NCI-H748 (cell line): Measurements from ENCODE around the gene CLSTN3.

Experiments
- DNase-seq: peaks from one replicate; lab custom pipeline; 2025; ENCODE audit not compliant: unreplicated experiment; lab: John Stamatoyannopoulos, UW

Gene CLSTN3

GRCh38 chr12:7129872-7130691, at the start of gene CLSTN3:
CLSTN3 (plus strand) TSS chr12:7130371; CDS start chr12:7130649, 278 bp downstream.
- peak; percentile 82 for DNase-seq

- DNase-seq = no peak
Measured at GRCh38 chr12:7081037-7081436, 49.1 kb upstream of the CLSTN3 start.

- no peak for DNase-seq
Measured at GRCh38 chr12:7083125-7083524, 47.0 kb upstream of the CLSTN3 start.

DNA sequence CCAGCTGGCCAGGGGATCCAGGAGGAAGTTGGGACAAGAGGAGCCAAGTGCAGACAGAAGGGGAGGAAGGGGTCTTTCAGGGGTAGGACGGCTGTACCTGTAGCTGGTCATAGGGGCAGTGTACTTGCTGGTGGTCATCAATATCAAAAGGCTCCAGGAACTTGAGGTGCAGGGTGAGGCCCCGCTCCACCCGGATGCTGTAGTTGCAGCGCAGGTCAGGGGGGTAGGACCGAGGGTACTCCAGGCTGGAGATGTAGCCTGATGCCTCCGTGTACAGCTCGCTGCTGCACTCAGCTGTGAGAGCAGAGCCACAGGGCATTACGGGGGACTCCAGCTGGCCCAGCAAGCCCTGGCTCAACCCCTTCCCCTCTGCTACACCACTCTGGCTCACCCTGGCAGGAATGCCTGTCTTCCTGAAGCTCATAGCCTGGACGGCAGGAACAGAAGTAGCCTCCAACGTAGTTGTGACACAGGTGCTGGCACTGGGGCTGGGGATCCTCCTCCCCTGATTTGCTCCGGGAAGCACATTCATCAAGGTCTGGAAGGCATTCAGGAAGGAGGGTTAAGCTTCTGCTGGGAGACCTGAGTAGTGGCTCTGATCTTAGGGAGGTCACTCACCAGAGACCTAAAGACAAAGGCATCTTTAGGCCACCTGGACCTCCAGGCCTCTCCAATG, 40.8 kb upstream of the CLSTN3 start:
- DNase-seq = no peak

- no peak for DNase-seq
Measured at GRCh38 chr12:7090222-7090998, 39.8 kb upstream of the CLSTN3 start.

DNA sequence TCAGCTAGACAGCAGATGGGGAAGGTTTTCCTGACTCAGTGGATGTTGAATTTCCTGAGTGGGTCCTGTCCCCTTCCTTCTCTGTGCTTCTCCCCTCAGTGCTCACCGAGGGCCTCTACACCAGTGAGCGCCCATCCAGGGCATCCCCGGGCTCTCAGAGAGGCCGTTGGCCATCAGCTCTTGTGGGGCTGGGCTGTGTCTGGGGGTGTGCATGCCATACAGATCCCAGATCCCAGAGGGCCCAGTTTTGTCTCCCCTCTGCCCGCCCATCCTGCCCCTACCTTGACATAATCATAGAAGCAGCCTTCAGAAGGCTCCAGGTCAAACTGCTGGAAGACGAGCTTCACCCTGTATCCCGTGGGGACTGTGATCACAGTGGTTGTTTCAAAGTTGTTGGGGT, 39.0 kb upstream of the CLSTN3 start:
- DNase-seq = no peak

- no peak for DNase-seq
Measured at GRCh38 chr12:7091660-7092228, 38.4 kb upstream of the CLSTN3 start.

DNA sequence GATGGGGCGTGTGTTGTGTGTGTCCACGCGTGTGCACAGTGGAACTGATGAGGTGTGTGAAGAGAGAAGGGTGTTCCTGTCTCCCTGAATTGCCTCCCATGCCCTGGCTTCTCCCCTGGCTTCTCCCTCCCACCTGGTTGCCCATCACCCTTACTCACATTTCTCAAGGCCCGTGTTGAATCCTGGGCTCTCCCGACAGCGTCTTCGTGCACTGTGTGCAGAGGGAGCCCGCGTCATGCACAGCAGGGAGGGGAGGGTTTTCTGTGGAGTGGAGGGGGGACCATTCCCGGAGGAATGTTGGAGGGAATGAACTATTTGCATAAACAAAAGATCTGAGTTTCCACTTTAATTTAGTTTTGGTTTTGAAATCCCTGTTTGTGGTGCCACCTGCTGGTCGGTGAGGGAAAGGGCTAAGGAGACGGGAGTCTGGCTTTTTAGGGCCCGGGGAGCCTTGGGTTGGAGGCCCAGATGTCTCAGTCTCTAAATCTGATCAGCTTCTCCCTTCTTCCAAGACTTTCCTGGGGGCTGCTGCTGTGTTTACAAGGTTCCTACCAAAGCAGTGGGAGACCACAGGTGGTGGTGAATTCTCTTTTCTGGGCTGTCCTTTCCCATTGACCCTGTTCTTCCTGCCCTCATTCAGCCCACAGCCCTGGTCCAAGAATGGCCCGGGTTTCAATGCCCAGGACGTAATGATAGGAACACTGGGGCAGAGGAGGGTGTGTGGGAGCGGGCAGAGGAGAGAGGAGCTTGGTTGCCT, 37.8 kb upstream of the CLSTN3 start, which contains the start of gene C1R:
Gene C1R, minus strand, starts transcription at position 217 of the 757 bp plus-strand sequence. Its CDS starts 57 bp downstream, at position 160.
- peak; percentile 29 for DNase-seq

DNA sequence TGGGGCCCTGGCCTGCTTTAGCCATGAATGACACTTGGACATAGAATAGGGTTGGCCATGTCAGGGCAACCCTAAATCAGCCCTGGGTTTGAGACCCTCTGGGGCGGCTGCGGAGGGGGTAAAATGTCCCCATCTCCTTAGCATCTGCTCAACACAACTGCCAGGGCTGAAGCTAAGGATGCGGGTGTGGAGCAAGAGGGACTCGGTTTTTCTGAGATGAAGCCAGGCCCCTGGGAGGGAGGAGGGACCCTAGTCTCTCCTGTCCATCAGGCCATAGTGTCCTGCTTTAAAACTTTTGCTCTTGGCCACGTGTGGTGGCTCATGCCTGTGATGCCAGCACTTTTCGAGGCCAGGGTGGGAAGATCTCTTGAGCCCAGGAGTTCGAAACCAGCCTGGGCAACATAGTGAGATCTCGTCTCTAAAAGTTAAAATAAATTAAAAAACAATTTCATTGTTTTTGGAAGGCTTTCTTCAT, 37.1 kb upstream of the CLSTN3 start:
- DNase-seq = no peak

DNA sequence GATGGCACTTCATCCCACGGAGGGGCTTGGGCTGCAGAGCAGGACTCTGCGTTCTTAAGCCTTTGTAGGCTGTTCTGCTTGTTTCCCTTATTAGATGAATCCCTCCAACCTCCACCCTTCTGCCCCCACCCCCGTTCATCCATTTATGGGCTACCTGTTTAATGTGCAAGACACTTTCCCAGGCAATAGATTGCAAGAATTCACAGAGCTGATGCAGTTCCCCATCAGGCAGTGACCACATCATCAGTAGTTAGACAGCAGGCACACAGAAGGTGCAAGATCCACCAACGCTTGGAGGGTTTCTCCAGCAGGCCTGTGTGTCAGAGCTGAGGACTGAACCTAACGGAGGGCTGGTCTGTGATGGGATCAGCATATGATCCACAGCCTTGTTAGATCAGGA, 36.7 kb upstream of the CLSTN3 start:
- DNase-seq = no peak

DNA sequence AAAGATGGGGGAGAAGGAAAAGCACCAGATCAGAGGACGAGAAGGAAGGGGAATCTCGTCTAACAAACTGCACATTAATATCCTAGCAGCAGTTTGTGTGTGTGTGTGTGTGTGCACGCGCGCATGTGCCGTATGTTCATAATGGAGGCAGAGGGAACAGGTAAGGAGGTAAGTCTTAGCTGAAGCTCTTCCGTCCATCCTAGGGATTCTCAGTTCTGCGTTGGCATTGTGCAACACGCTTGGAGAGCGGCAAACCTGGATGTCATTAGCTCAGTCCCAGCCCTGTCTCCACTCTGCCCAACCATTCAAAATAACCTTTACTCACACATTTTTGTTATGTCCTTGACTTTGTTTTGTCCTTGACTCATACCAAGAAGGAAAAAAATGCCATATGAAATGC, 36.3 kb upstream of the CLSTN3 start:
- DNase-seq = no peak

DNA sequence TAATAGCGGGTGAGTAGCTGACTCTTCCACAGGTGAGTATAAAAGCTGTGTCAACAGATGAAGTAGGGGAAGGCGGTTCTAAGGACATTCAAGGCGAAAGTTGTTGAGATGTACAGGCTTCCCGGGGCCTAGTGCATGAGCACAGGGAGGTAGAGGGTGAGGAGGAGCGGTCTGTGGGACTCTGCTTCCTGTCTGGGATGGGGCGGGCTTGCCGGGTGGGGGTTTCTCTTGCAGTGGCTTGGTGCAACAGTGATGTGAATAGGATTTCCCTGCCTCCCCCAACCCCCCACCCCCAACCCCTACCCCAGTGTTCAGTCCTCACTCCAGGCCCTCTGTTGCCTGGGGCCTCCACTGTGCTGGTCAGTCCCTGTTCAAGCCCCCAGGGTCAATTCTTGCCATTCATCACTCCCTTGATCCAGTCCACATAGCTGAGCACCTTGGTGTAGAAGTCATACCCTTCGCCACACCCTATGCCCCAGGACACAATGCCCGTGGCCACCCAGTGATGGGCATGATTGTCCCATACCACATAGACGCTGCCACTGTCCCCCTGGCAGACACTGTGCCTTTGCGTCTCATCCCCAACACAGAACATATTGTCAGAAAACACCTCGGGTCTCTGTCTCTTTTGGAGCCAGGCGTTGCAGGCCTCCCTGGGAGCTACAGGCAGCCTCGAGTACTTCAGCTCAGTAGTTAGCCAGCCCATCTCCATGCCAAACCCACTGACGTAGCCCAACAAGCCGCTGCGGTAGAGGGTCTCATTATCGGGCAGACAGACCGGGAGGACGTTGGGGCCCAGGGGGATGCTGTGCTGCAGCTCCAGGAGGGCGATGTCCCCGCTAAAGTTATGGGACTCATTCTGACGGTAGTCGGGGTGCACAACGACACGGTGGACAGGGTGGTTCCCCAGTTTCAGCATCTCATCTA, 33.9 kb upstream of the CLSTN3 start:
- DNase-seq = peak; percentile 5

DNA sequence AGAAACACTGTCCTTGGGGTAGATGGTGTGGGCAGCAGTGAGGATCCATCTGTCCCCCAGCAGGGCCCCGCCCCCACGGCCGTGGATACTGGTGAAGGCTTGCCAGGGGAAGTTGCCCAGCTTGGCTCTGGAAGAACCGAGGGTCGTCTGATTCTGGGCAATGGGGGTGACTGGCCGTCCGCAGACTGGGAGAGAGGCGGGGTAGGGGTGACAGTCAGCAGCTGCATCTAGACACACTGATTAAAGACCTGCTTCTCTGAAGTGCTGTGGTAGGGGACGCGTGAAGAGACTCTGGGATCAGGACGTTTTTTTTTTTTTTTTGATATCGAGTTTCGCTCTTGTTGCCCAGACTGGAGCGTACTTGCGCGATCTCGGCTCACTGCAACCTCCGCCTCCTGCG, 33.2 kb upstream of the CLSTN3 start:
- peak; percentile 22 for DNase-seq

DNA sequence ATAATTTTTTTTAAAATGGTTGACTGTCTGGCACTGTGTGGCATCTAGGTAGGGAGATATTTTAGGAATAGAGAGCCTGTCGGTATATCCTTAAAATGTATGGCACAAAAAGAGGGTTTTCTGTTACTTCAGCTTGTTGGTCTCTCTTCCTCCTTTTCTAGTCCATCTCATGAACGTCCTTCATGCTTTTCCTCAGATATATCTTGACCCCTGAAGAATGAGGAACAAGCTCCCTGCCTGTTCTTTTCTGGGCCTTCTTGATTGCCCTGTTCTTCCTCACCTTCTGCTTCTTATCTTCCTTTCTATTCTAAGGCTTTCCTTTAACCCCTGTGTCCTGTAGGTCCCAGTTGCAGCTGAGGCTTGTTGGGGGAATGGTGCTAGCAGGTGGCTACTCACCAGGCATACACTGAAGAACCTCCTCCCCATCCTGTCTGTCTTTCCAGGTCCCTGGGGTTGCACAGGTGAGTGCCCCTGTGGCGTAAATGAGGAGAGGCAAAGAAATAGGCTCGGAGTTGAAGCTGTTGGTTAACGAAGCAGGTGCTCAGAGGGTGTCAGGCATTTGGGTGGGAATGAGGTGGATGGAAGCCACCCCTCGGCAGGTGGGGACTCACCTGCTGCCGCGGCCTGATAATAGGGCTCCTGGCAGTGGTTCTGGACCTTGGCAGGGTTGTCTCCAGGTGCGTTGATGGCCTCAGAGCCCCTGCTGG, 30.7 kb upstream of the CLSTN3 start:
- DNase-seq = no peak

- peak; percentile 3 for DNase-seq
Measured at GRCh38 chr12:7100239-7100638, 29.9 kb upstream of the CLSTN3 start.

DNA sequence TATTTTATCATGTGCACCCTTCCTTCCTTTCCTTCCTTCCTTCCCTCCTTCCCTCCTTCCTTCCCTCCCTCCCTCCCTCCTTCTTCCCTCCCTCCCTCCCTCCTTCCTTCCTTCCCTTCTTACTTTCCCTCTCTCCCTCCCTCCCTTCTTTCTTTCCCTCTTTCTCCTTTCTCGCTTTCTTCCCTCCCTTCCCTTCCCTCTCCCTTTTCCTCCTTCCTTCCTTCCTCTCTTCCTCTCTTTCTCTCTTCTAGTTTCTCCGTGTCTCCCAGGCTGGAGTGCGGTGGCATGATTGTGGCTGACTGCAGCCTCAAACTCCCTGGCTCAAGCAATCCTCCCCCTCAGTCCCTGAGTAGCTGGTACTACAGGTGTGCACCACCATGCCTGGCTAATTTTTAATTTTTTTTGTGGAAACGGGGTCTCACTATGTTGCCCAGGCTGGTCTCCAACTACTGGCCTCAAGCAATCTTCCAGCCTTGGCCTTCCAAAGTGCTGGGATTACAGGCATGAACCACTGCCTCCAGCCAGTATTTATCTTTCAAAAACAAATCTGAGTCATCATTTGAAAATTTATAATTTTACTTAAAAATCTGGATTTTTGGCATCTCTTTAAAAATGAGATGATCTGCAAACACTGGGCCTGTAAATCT, 29.0 kb upstream of the CLSTN3 start:
- no peak for DNase-seq

DNA sequence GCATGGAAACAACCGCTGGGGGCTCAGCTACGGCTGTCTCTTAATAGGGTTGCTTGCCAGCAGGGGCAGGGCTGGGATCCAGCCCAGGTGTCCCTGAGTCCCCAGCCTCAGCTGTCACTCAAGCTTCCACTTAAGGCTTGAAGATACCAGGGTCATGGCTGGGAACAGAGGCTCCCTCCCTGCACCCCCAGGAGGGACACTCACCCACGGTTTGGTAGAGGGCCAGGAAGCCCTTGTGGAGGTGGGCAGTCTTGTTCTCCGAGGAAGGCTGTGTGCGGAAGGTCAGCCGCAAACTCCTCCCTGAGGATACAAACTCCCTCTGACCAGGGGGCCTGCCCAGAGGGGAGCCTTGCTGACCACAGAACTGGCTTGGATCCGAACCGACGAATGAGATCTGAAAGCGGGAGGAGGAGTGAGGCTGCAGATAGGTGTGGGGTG, 28.5 kb upstream of the CLSTN3 start:
- no peak for DNase-seq

DNA sequence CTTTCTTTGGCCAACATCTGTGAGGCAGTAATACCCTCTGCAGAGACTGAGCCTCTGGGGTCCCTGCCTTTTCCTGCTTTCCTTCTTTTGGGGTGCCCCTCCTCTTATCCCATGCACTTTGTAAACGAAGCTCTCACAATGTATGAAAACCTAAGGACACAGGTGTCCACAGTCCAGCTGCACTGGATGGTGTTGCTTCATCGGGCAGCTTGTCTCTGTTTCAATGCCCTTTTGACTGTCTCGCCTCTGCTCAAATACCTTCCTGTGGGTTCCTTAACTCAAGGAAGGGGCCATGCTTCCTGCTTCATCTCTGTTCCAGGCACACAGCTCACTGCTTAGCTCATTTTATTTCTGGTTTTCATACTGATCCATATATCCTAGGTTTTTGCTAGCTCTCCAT, 27.6 kb upstream of the CLSTN3 start:
- DNase-seq = no peak
